ENCODE measurements around the gene EIF4G3. TPM values are rescaled to one million over a fixed set of nuclear protein-coding genes. Genes with fewer than 3 reads are reported as not detected.

The EIF4G3 gene
- total and polyA plus RNA-seq, 9 of the 15 experiments (the other 6 are each of a cell fraction or from before 2014, with no cell fraction given): 6.7 to 40.5 (median 32.1) TPM

DNA sequence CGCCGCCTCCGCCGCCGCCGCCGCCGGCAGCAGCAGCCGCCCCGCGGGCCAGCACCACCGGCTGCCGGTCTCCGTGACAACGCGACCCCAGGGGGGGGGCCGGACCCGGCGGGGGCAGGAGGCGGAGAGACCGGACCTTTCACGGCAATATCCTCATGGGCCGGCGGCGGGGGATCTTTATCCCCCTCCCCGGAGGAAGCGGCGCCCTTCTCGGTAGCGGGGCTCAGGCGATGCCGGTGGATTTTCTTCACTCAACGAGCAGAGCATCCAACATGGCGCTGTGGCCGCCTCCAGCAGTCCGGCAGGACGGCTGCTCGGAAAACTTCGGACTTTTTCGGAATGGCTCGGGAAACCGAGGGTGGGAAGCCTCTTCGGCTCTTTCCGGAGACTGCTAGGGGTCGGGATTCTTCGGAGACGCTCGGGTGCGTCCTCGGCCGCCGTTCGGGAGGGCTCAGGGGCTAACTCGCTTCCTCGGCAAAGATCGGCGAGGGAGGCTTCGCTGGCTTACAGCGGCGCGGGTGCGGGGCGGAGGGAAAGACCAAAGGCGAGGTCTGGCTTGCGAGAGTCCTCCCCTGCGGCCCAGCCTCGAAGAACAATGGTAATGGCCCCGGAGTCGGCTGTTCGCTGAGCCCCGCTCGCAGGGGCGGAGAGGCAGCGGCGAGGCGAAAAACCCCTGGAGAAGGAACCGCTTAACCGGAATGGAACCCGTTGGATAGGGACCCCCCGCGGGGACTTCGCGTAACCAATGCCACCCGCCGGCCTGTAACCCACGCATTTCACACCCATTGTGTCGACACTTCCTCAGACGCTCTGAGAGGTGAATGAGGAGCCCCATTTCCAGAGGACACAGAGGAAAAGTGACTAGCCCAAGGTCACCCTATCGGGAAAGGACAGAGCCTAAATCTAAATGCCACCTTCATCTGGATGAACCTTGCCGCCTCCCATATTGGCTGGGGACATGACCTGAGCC lies at the start of gene EIF4G3 (continued):
- TF ChIP-seq, protein P1, sequence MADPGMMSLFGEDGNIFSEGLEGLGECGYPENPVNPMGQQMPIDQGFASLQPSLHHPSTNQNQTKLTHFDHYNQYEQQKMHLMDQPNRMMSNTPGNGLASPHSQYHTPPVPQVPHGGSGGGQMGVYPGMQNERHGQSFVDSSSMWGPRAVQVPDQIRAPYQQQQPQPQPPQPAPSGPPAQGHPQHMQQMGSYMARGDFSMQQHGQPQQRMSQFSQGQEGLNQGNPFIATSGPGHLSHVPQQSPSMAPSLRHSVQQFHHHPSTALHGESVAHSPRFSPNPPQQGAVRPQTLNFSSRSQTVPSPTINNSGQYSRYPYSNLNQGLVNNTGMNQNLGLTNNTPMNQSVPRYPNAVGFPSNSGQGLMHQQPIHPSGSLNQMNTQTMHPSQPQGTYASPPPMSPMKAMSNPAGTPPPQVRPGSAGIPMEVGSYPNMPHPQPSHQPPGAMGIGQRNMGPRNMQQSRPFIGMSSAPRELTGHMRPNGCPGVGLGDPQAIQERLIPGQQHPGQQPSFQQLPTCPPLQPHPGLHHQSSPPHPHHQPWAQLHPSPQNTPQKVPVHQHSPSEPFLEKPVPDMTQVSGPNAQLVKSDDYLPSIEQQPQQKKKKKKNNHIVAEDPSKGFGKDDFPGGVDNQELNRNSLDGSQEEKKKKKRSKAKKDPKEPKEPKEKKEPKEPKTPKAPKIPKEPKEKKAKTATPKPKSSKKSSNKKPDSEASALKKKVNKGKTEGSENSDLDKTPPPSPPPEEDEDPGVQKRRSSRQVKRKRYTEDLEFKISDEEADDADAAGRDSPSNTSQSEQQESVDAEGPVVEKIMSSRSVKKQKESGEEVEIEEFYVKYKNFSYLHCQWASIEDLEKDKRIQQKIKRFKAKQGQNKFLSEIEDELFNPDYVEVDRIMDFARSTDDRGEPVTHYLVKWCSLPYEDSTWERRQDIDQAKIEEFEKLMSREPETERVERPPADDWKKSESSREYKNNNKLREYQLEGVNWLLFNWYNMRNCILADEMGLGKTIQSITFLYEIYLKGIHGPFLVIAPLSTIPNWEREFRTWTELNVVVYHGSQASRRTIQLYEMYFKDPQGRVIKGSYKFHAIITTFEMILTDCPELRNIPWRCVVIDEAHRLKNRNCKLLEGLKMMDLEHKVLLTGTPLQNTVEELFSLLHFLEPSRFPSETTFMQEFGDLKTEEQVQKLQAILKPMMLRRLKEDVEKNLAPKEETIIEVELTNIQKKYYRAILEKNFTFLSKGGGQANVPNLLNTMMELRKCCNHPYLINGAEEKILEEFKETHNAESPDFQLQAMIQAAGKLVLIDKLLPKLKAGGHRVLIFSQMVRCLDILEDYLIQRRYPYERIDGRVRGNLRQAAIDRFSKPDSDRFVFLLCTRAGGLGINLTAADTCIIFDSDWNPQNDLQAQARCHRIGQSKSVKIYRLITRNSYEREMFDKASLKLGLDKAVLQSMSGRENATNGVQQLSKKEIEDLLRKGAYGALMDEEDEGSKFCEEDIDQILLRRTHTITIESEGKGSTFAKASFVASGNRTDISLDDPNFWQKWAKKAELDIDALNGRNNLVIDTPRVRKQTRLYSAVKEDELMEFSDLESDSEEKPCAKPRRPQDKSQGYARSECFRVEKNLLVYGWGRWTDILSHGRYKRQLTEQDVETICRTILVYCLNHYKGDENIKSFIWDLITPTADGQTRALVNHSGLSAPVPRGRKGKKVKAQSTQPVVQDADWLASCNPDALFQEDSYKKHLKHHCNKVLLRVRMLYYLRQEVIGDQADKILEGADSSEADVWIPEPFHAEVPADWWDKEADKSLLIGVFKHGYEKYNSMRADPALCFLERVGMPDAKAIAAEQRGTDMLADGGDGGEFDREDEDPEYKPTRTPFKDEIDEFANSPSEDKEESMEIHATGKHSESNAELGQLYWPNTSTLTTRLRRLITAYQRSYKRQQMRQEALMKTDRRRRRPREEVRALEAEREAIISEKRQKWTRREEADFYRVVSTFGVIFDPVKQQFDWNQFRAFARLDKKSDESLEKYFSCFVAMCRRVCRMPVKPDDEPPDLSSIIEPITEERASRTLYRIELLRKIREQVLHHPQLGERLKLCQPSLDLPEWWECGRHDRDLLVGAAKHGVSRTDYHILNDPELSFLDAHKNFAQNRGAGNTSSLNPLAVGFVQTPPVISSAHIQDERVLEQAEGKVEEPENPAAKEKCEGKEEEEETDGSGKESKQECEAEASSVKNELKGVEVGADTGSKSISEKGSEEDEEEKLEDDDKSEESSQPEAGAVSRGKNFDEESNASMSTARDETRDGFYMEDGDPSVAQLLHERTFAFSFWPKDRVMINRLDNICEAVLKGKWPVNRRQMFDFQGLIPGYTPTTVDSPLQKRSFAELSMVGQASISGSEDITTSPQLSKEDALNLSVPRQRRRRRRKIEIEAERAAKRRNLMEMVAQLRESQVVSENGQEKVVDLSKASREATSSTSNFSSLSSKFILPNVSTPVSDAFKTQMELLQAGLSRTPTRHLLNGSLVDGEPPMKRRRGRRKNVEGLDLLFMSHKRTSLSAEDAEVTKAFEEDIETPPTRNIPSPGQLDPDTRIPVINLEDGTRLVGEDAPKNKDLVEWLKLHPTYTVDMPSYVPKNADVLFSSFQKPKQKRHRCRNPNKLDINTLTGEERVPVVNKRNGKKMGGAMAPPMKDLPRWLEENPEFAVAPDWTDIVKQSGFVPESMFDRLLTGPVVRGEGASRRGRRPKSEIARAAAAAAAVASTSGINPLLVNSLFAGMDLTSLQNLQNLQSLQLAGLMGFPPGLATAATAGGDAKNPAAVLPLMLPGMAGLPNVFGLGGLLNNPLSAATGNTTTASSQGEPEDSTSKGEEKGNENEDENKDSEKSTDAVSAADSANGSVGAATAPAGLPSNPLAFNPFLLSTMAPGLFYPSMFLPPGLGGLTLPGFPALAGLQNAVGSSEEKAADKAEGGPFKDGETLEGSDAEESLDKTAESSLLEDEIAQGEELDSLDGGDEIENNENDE (IDR thresholded peaks at IDR 0.05; ENCODE audit: low read depth, low read length): no peak
- TF ChIP-seq, protein P2, sequence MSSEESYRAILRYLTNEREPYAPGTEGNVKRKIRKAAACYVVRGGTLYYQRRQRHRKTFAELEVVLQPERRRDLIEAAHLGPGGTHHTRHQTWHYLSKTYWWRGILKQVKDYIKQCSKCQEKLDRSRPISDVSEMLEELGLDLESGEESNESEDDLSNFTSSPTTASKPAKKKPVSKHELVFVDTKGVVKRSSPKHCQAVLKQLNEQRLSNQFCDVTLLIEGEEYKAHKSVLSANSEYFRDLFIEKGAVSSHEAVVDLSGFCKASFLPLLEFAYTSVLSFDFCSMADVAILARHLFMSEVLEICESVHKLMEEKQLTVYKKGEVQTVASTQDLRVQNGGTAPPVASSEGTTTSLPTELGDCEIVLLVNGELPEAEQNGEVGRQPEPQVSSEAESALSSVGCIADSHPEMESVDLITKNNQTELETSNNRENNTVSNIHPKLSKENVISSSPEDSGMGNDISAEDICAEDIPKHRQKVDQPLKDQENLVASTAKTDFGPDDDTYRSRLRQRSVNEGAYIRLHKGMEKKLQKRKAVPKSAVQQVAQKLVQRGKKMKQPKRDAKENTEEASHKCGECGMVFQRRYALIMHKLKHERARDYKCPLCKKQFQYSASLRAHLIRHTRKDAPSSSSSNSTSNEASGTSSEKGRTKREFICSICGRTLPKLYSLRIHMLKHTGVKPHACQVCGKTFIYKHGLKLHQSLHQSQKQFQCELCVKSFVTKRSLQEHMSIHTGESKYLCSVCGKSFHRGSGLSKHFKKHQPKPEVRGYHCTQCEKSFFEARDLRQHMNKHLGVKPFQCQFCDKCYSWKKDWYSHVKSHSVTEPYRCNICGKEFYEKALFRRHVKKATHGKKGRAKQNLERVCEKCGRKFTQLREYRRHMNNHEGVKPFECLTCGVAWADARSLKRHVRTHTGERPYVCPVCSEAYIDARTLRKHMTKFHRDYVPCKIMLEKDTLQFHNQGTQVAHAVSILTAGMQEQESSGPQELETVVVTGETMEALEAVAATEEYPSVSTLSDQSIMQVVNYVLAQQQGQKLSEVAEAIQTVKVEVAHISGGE (CRISPR knock-in tag; IDR thresholded peaks at IDR 0.05): 0 out of 6 replicates have a peak, but pooled peaks of 1 of the 3 experiments have one; percentile 43
- TF ChIP-seq, protein P3, sequence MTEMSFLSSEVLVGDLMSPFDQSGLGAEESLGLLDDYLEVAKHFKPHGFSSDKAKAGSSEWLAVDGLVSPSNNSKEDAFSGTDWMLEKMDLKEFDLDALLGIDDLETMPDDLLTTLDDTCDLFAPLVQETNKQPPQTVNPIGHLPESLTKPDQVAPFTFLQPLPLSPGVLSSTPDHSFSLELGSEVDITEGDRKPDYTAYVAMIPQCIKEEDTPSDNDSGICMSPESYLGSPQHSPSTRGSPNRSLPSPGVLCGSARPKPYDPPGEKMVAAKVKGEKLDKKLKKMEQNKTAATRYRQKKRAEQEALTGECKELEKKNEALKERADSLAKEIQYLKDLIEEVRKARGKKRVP (CRISPR knock-in tag; IDR thresholded peaks at IDR 0.05): peak; percentile 60; the same call in 1 of the 2 replicates
- peak; percentile 40 for TF ChIP-seq ARID1B (IDR thresholded peaks at IDR 0.05)
- TF ChIP-seq, protein P4, sequence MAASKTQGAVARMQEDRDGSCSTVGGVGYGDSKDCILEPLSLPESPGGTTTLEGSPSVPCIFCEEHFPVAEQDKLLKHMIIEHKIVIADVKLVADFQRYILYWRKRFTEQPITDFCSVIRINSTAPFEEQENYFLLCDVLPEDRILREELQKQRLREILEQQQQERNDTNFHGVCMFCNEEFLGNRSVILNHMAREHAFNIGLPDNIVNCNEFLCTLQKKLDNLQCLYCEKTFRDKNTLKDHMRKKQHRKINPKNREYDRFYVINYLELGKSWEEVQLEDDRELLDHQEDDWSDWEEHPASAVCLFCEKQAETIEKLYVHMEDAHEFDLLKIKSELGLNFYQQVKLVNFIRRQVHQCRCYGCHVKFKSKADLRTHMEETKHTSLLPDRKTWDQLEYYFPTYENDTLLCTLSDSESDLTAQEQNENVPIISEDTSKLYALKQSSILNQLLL (CRISPR knock-in tag; IDR thresholded peaks at IDR 0.05; ENCODE audit: borderline replicate concordance): no peak

Measured in K562 (cell line).